GM20000 (cell line): Measurements from ENCODE around the gene PADI1.

Experiments used
- DNase-seq: peaks from one replicate; pipeline ENCODE4 v3.0.0; 2012; ENCODE audit warnings: low spot score
- CTCF ChIP-seq: IDR thresholded peaks from 2 replicates; pipeline ENCODE4 v1.5.1; 2012; ENCODE audit warnings: mild to moderate bottlenecking, control low read depth; ENCODE audit errors: extremely low read depth, missing control alignments

PADI1 gene

GRCh38 chr1:17264470-17264869 is 59.5 kb downstream of the PADI1 start:
- DNase-seq: no peak
- no peak for TF ChIP-seq CTCF

GRCh38 chr1:17265162-17265561 is 60.2 kb downstream of the PADI1 start:
- DNase-seq: no peak
- no peak for TF ChIP-seq CTCF

GRCh38 chr1:17265950-17266349 is 61.0 kb downstream of the PADI1 start:
- no peak for DNase-seq
- TF ChIP-seq CTCF: no peak

- no peak for TF ChIP-seq CTCF
- DNase-seq: no peak
Observed at GRCh38 chr1:17270891-17271765, 66.2 kb downstream of the PADI1 start.

DNA sequence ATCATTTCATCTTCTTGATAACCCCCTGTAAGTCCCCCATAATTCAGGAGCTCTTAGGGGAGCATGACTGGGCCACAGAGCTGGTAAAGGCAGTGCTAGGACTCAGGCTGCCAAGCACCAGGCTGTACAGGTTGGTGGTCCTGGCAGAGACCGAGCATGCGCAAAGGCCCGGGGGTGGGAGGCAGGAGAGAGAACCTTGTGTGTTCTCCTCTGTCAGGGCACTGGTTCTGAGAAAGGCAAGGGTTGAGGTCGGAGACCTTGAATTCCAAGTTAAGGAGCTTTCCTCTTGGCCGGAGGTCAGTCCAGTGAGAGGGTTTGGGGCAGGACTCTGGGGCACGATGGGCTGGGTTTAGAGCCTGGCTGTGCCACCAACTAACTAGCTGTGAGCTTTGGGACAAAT is 67.1 kb downstream of the PADI1 start:
- DNase-seq: no peak
- TF ChIP-seq CTCF: no peak

DNA sequence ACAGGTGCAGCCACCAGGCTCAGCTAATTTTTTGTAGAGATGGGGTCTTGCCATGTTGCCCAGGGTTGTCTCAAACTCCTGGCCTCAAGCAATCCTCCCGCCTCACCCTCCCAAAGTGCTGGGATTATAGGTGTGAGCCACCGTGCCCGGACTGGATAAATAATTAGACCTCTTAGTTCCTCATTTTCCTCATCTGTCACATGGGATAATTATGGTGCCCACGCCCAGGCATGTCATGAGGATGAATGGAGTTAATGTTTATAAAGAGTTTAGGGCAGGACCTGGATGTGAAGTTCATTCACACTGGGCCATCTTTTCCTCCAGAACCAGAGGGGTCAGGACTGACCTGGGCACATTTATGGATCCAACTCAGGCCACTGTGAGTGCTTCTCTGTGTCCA is 67.7 kb downstream of the PADI1 start:
- no peak for DNase-seq
- TF ChIP-seq CTCF: no peak

DNA sequence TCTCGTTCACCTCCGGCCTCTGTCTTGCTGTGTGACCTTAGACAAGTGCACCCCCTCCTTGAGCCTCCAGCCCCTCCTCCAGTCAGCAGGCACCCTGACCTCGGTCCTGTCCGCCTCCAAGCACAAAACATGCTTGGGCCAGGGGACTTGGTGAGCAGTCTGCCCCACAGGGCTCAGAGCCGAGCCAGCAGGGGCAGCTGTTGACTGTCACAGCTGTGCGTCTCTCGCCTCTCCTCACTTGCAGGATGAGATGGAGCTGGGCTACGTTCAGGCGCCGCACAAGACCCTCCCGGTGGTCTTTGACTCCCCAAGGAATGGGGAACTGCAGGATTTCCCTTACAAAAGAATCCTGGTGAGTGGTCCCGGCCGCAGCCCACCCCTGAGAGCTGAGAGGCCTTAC is 68.2 kb downstream of the PADI1 start:
- TF ChIP-seq CTCF: no peak
- DNase-seq: no peak
